Caco-2 (cell line): ENCODE results near the gene GLI3. TPM values are rescaled to one million over a fixed set of nuclear protein-coding genes. Genes with fewer than 3 reads are reported as not detected.

Experiments
- BruUV-seq: library from RNA; stranded (reverse); fragments of 400-500 nt; replicated peaks from 2 replicates; lab custom pipeline; 2021; lab: Mats Ljungman, UMichigan
- CTCF ChIA-PET: fragments of 300-600 bp; sonication (Branson Sonifier 250); formaldehyde crosslinking; loops from one replicate; lab custom pipeline; 2022; ENCODE audit warnings: antibody characterized with exemption; lab: Charles Lee
- POLR2A ChIA-PET: fragments of 300-600 bp; sonication (Branson Sonifier 250); formaldehyde crosslinking; loops from one replicate; lab custom pipeline; 2022; ENCODE audit warnings: antibody characterized with exemption; lab: Charles Lee
- DNase-seq, 2 experiments: peaks; one replicate each; pipeline versions ENCODE4 v3.0.0 to v3.0.0-alpha.2; 2020 to 2022
- H3K27me3 ChIP-seq: replicated peaks from 2 replicates; pipeline ENCODE4 v1.6.0; 2011; ENCODE audit warnings: low read length; ENCODE audit not compliant: control insufficient read depth, insufficient read depth
- H3K36me3 ChIP-seq: 2 replicates; pipeline ENCODE4 v1.5.1; 2011; ENCODE audit warnings: low read length; ENCODE audit not compliant: control insufficient read depth, insufficient read depth
- H3K4me1 ChIP-seq: fragments of 250-450 bp; sonication (Bioruptor Pico); 2 replicates; pipeline ENCODE4 v1.5.1; 2020; ENCODE audit warnings: mild to moderate bottlenecking
- H3K4me3 ChIP-seq: 2 replicates; pipeline ENCODE4 v1.5.1; 2011; ENCODE audit warnings: low read depth, mild to moderate bottlenecking, control low read depth, low read length
- H3K9me3 ChIP-seq: fragments of 250-450 bp; sonication (Bioruptor Pico); 2 replicates; pipeline ENCODE4 v1.5.1; 2020; ENCODE audit warnings: mild to moderate bottlenecking, moderate library complexity
- H3K27ac Mint-ChIP-seq: one replicate; pipeline ENCODE4 v1.8.0; 2022; ENCODE audit warnings: mixed read lengths; ENCODE audit not compliant: unreplicated experiment
- H3K27me3 Mint-ChIP-seq: one replicate; pipeline ENCODE4 v1.8.0; 2022; ENCODE audit warnings: mixed read lengths; ENCODE audit not compliant: insufficient read depth, unreplicated experiment
- H3K36me3 Mint-ChIP-seq: one replicate; pipeline ENCODE4 v1.8.0; 2022; ENCODE audit warnings: mild to moderate bottlenecking, mixed read lengths; ENCODE audit not compliant: insufficient read depth, unreplicated experiment
- H3K4me1 Mint-ChIP-seq: one replicate; pipeline ENCODE4 v1.8.0; 2022; ENCODE audit warnings: low read depth, mixed read lengths; ENCODE audit not compliant: unreplicated experiment
- H3K4me3 Mint-ChIP-seq: one replicate; pipeline ENCODE4 v1.8.0; 2022; ENCODE audit warnings: mild to moderate bottlenecking, moderate library complexity, mixed read lengths; ENCODE audit not compliant: unreplicated experiment
- H3K9me3 Mint-ChIP-seq: one replicate; pipeline ENCODE4 v1.8.0; 2022; ENCODE audit warnings: mixed read lengths; ENCODE audit not compliant: unreplicated experiment
- CTCF ChIP-seq, 2 experiments: fragments of 200-600 bp in 1 of 2; IDR thresholded peaks; 1 replicate in 1 of 2; 2 replicates in 1 of 2; pipeline versions ENCODE4 v1.5.1 to v1.8.0; 2011 to 2022; ENCODE audit warnings: antibody characterized with exemption in 1 of 2, control low read depth in 1 of 2, inconsistent platforms in 1 of 2, low read depth in 1 of 2, low read length in 1 of 2, mild to moderate bottlenecking in 1 of 2, moderate library complexity in 1 of 2; ENCODE audit not compliant: insufficient read depth in 1 of 2, severe bottlenecking in 1 of 2, unreplicated experiment in 1 of 2
- intact Hi-C: fragments of 100-400 bp; cut with micrococcal nuclease; formaldehyde crosslinking; loops from one replicate; pipeline ENCODE4 v1.10.0; 2022; ENCODE audit not compliant: unreplicated experiment
- total RNA-seq: library from RNA; stranded (reverse); gene quantifications from 2 replicates; pipeline ENCODE4 v1.2.3, GENCODE V29; 2022

The GLI3 gene
- total RNA-seq, 1 experiment from 2014 or later = 1.00 TPM

- H3K27me3 Mint-ChIP-seq = peaks cover 5% of the 10 kb centered on the region
- H3K4me3 Mint-ChIP-seq = no peak overlapping the region
- CTCF ChIA-PET = no interaction called here
- Histone ChIP-seq H3K36me3 (no peaks in the 10 kb centered on the region), H3K27me3 (no peaks in the 10 kb centered on the region), H3K9me3 (no peaks in the 10 kb centered on the region), H3K4me1 (no peaks in the 10 kb centered on the region), H3K4me3 (no peak overlapping the region)
- H3K36me3 Mint-ChIP-seq = no peaks in the 10 kb centered on the region
- TF ChIP-seq CTCF (IDR thresholded peaks at IDR 0.05; ENCODE audit: insufficient read depth in 1 of 2, low read depth in 1 of 2, low read length in 1 of 2, severe bottlenecking in 1 of 2, unreplicated experiment in 1 of 2) = no peak
- no peak for DNase-seq
- peaks cover 11% of the 10 kb centered on the region for H3K9me3 Mint-ChIP-seq
- no TSS peak for BruUV-seq
- intact Hi-C loops = no loop called here
- POLR2A ChIA-PET = no interaction called here
- no peaks in the 10 kb centered on the region for H3K4me1 Mint-ChIP-seq
- no peak overlapping the region for H3K27ac Mint-ChIP-seq
These were observed 13.4 kb upstream of the GLI3 start for GRCh38 chr7:42250411-42250810.

- Mint-ChIP-seq H3K36me3 (no peaks in the 10 kb centered on the region), H3K27me3 (peaks cover 5% of the 10 kb centered on the region), H3K4me3 (no peak overlapping the region), H3K4me1 (no peaks in the 10 kb centered on the region), H3K9me3 (peaks cover 11% of the 10 kb centered on the region), H3K27ac (no peak overlapping the region)
- no TSS peak for BruUV-seq
- Histone ChIP-seq H3K4me1 (no peaks in the 10 kb centered on the region), H3K27me3 (no peaks in the 10 kb centered on the region), H3K36me3 (no peaks in the 10 kb centered on the region), H3K9me3 (no peaks in the 10 kb centered on the region), H3K4me3 (no peak overlapping the region)
- no peak for DNase-seq
- ChIA-PET POLR2A (no interaction called here), CTCF (no interaction called here)
- no peak for TF ChIP-seq CTCF (IDR thresholded peaks at IDR 0.05; ENCODE audit: insufficient read depth in 1 of 2, low read depth in 1 of 2, low read length in 1 of 2, severe bottlenecking in 1 of 2, unreplicated experiment in 1 of 2)
- intact Hi-C loops = no loop called here
These were observed 11.6 kb upstream of the GLI3 start for GRCh38 chr7:42248579-42248978.

- no peaks in the 10 kb centered on the region for H3K4me1 ChIP-seq
- no peak for TF ChIP-seq CTCF (IDR thresholded peaks at IDR 0.05; ENCODE audit: insufficient read depth in 1 of 2, low read depth in 1 of 2, low read length in 1 of 2, severe bottlenecking in 1 of 2, unreplicated experiment in 1 of 2)
- H3K36me3 ChIP-seq = no peaks in the 10 kb centered on the region
- intact Hi-C loops = no loop called here
- no peaks in the 10 kb centered on the region for H3K9me3 ChIP-seq
- no peaks in the 10 kb centered on the region for H3K27me3 ChIP-seq
- H3K27me3 Mint-ChIP-seq = peaks cover 7% of the 10 kb centered on the region
- ChIA-PET CTCF (interaction anchor here (0.6 kb wide), 1 partner anchor 369 kb away, joined by 3 read pairs; no protein-coding TSS in a partner anchor), POLR2A (no interaction called here)
- H3K27ac Mint-ChIP-seq = no peak overlapping the region
- no peaks in the 10 kb centered on the region for H3K36me3 Mint-ChIP-seq
- H3K4me1 Mint-ChIP-seq = no peaks in the 10 kb centered on the region
- no peak for DNase-seq
- no peak overlapping the region for H3K4me3 ChIP-seq
- no peak overlapping the region for H3K4me3 Mint-ChIP-seq
- BruUV-seq = no TSS peak
- H3K9me3 Mint-ChIP-seq = peaks cover 11% of the 10 kb centered on the region
These were observed 10.3 kb upstream of the GLI3 start for GRCh38 chr7:42247301-42247700.
